DMS114 treated with DMSO at 0.1 percent for 48 hours (cell line): ENCODE measurements around the gene HEPACAM2.
A peak's percentile ranks its signal among the peaks of the same experiment; 100 is the strongest.

ENCODE experiments used
- DNase-seq: peaks from one replicate; lab custom pipeline; 2025; ENCODE audit not compliant: unreplicated experiment; lab: John Stamatoyannopoulos, UW

Gene HEPACAM2

GRCh38 chr7:93226310-93226709 lies at the start of gene HEPACAM2:
Gene HEPACAM2 (minus strand): TSS chr7:93226469.
- DNase-seq = no peak

- DNase-seq = no peak
Observed at GRCh38 chr7:93265220-93265619, 39.0 kb upstream of the HEPACAM2 start.

GRCh38 chr7:93262535-93262934 lies 36.3 kb upstream of the HEPACAM2 start:
- no peak for DNase-seq

- DNase-seq = no peak
Observed at GRCh38 chr7:93258661-93259060, 32.4 kb upstream of the HEPACAM2 start.

GRCh38 chr7:93249491-93250148 lies 23.4 kb upstream of the HEPACAM2 start:
- DNase-seq = no peak

GRCh38 chr7:93245525-93246432 lies 19.5 kb upstream of the HEPACAM2 start:
- no peak for DNase-seq

- DNase-seq = no peak
Observed at GRCh38 chr7:93242106-93242505, 15.8 kb upstream of the HEPACAM2 start.

GRCh38 chr7:93239824-93240223 lies 13.6 kb upstream of the HEPACAM2 start:
- no peak for DNase-seq

- DNase-seq = no peak
Observed at GRCh38 chr7:93238748-93239147, 12.5 kb upstream of the HEPACAM2 start.

- no peak for DNase-seq
Observed at GRCh38 chr7:93238131-93238530, 11.9 kb upstream of the HEPACAM2 start.

- no peak for DNase-seq
Observed at GRCh38 chr7:93235541-93235940, 9.3 kb upstream of the HEPACAM2 start.

- DNase-seq = no peak
Observed at GRCh38 chr7:93232673-93233018, 6.4 kb upstream of the HEPACAM2 start.

- peak; percentile 96 for DNase-seq
Observed at GRCh38 chr7:93231799-93232672, 5.8 kb upstream of the HEPACAM2 start, which contains the start of gene VPS50. Gene VPS50 (plus strand): TSS chr7:93232366. CDS start chr7:93232468, 102 bp downstream.

- no peak for DNase-seq
Observed at GRCh38 chr7:93231259-93231658, 5.0 kb upstream of the HEPACAM2 start.

GRCh38 chr7:93228302-93228701 lies 2.0 kb upstream of the HEPACAM2 start:
- peak; percentile 62 for DNase-seq

GRCh38 chr7:93219868-93220267 lies 6.4 kb downstream of the HEPACAM2 start:
- DNase-seq = no peak

- no peak for DNase-seq
Observed at GRCh38 chr7:93218997-93219827, 7.1 kb downstream of the HEPACAM2 start.

- no peak for DNase-seq
Observed at GRCh38 chr7:93212881-93213280, 13.4 kb downstream of the HEPACAM2 start.

GRCh38 chr7:93211228-93211818 lies 14.9 kb downstream of the HEPACAM2 start:
- no peak for DNase-seq

GRCh38 chr7:93205046-93205445 lies 21.2 kb downstream of the HEPACAM2 start:
- no peak for DNase-seq
